Aorta (tissue), 5 donors: ENCODE measurements around the gene PPARGC1A. TPM values are rescaled to one million over a fixed set of nuclear protein-coding genes. Genes with fewer than 3 reads are reported as not detected.

Experiments used
- ATAC-seq: fragments of 200-7000 bp; cut with Tn5 transposase; one replicate; pipeline ENCODE4 v1.9.1; 2022; ENCODE audit warnings: moderate library complexity; ENCODE audit not compliant: low FRiP score
- DNase-seq, 2 donors: peaks; one replicate each; pipeline ENCODE4 v3.0.0-alpha.2; 2020
- H3K27ac ChIP-seq, 2 donors: one replicate each; pipeline ENCODE4 v1.5.1; 2013; ENCODE audit warnings: low read length in 2 of 2, mild to moderate bottlenecking in 2 of 2, moderate library complexity in 2 of 2, control low read depth in 1 of 2, inconsistent platforms in 1 of 2, low read depth in 1 of 2
- H3K27me3 ChIP-seq, 2 donors: one replicate each; pipeline ENCODE4 v1.6.1; 2013; ENCODE audit warnings: control low read depth in 1 of 2, low read length in 1 of 2, mild to moderate bottlenecking in 1 of 2, moderate library complexity in 1 of 2; ENCODE audit not compliant: insufficient read depth in 2 of 2, control insufficient read depth in 1 of 2
- H3K36me3 ChIP-seq, 2 donors: one replicate each; pipeline ENCODE4 v1.6.1; 2013; ENCODE audit warnings: control low read depth in 1 of 2, low read length in 1 of 2, mild to moderate bottlenecking in 1 of 2; ENCODE audit not compliant: insufficient read depth in 2 of 2, control insufficient read depth in 1 of 2
- H3K4me1 ChIP-seq, 2 donors: one replicate each; pipeline ENCODE4 v1.6.1; 2013; ENCODE audit warnings: low read length in 2 of 2, control low read depth in 1 of 2, mild to moderate bottlenecking in 1 of 2, moderate library complexity in 1 of 2; ENCODE audit not compliant: insufficient read depth in 2 of 2, control insufficient read depth in 1 of 2
- H3K4me3 ChIP-seq, 2 donors: one replicate each; pipeline ENCODE4 v1.5.1; 2013; ENCODE audit warnings: low read length in 2 of 2, control low read depth in 1 of 2, mild to moderate bottlenecking in 1 of 2
- H3K9me3 ChIP-seq: one replicate; pipeline ENCODE4 v1.6.1; 2013; ENCODE audit warnings: mild to moderate bottlenecking, low read length; ENCODE audit not compliant: control insufficient read depth
- WGBS, 2 donors: extraction: QIAGEN DNeasy Blood & Tissue Kit; methylation state at CpG; one replicate each; pipeline ENCODE4 v1.1.7; 2013; 5-methylcytosine and 5-hydroxymethylcytosine counted together
- intact Hi-C, 2 donors: fragments of 100-400 bp; cut with DNase I; formaldehyde crosslinking; loops; one replicate each; pipeline versions ENCODE4 v1.14.2 to v1.15.0; 2022
- polyA plus RNA-seq, 2 donors: library from polyadenylated mRNA; stranded (reverse); fragments of 200-250 nt; gene quantifications; one replicate each; pipeline ENCODE4 v1.2.3, GENCODE V29; 2013
- total RNA-seq, 2 donors: library from RNA; stranded (reverse); fragmentation: NEBNext Ultra II Directional; extraction: Animal tissue kit (Norgen Biotek cat#: 25700); gene quantifications; one replicate each; pipeline ENCODE4 v1.2.1, GENCODE V29; 2021
- donor health status: healthy with polysubstance abuse.
- donor health status: Bipolar disorder and iron deficiency.
- donor health status: DM: no; HTN: no; CAD: no.
- donor health status: DM: no; HTN: no; CAD: no.
- donor health status: DM: yes; HTN: yes; CAD: no.

PPARGC1A gene
- total and polyA plus RNA-seq, 4 donors = 0.67 to 3.8 (median 1.9) TPM

GRCh38 chr4:23930750-23931488, 41.1 kb upstream of the PPARGC1A start:
- intact Hi-C loops = no loop called here
- H3K4me3 ChIP-seq = no peak overlapping the region
- peak; percentile 67 for ATAC-seq
- peaks cover 1% of the 10 kb centered on the region for H3K9me3 ChIP-seq
- DNase-seq = peak; percentile 74 to 78
- no peak overlapping the region for H3K27ac ChIP-seq
- no peaks in the 10 kb centered on the region for H3K4me1 ChIP-seq
- 6% methylated on average over 10 of the region's 10 CpGs for WGBS, 2 donors
- H3K27me3 ChIP-seq = peaks cover 0 to 2% of the 10 kb centered on the region in 2 donors
- H3K36me3 ChIP-seq = no peaks in the 10 kb centered on the region

GRCh38 chr4:23929248-23929647, 39.4 kb upstream of the PPARGC1A start:
- no peak for ATAC-seq
- WGBS, 2 donors = 70 to 80% methylated on average over 3 of the region's 3 CpGs
- intact Hi-C loops = no loop called here

GRCh38 chr4:23924556-23924955, 34.7 kb upstream of the PPARGC1A start:
- ATAC-seq = no peak
- Histone ChIP-seq H3K4me3 (no peak overlapping the region), H3K27ac (no peak overlapping the region), H3K27me3 (peaks cover 0 to 2% of the 10 kb centered on the region in 2 donors), H3K36me3 (no peaks in the 10 kb centered on the region), H3K4me1 (no peaks in the 10 kb centered on the region), H3K9me3 (no peaks in the 10 kb centered on the region)
- 95 to 98% methylated on average over 4 of the region's 4 CpGs for WGBS, 2 donors
- no peak for DNase-seq
- intact Hi-C loops = no loop called here

More at GRCh38 chr4:23929248-23929647, 39.4 kb upstream of the PPARGC1A start:
- no peak overlapping the region for H3K4me3 ChIP-seq
- no peak overlapping the region for H3K27ac ChIP-seq
- H3K36me3 ChIP-seq = no peaks in the 10 kb centered on the region
- DNase-seq = no peak
- H3K9me3 ChIP-seq = peaks cover 1% of the 10 kb centered on the region
- no peaks in the 10 kb centered on the region for H3K4me1 ChIP-seq
- peaks cover 0 to 2% of the 10 kb centered on the region in 2 donors for H3K27me3 ChIP-seq

GRCh38 chr4:23923840-23924239, 34.0 kb upstream of the PPARGC1A start:
- Histone ChIP-seq H3K9me3 (no peaks in the 10 kb centered on the region), H3K4me3 (no peak overlapping the region), H3K4me1 (no peaks in the 10 kb centered on the region), H3K27me3 (peaks cover 0 to 2% of the 10 kb centered on the region in 2 donors), H3K36me3 (no peaks in the 10 kb centered on the region), H3K27ac (no peak overlapping the region)
- DNase-seq = no peak
- intact Hi-C loops = no loop called here
- no peak for ATAC-seq

GRCh38 chr4:23923141-23923540, 33.3 kb upstream of the PPARGC1A start:
- ATAC-seq = no peak
- Histone ChIP-seq H3K4me3 (no peak overlapping the region), H3K27ac (no peak overlapping the region), H3K9me3 (no peaks in the 10 kb centered on the region), H3K27me3 (peaks cover 0 to 2% of the 10 kb centered on the region in 2 donors), H3K4me1 (no peaks in the 10 kb centered on the region), H3K36me3 (no peaks in the 10 kb centered on the region)
- WGBS, 2 donors = 70 to 72% methylated on average over 3 of the region's 3 CpGs
- intact Hi-C loops = no loop called here
- no peak for DNase-seq

- no peak overlapping the region for H3K27ac ChIP-seq
- WGBS, 2 donors = 85 to 87% methylated on average over 8 of the region's 8 CpGs
- peaks cover 0 to 2% of the 10 kb centered on the region in 2 donors for H3K27me3 ChIP-seq
- intact Hi-C loops = no loop called here
- no peaks in the 10 kb centered on the region for H3K36me3 ChIP-seq
- ATAC-seq (no peak), DNase-seq (no peak)
- no peaks in the 10 kb centered on the region for H3K4me1 ChIP-seq
- H3K4me3 ChIP-seq = no peak overlapping the region
- H3K9me3 ChIP-seq = no peaks in the 10 kb centered on the region
These were observed 32.8 kb upstream of the PPARGC1A start for GRCh38 chr4:23922541-23923111.

GRCh38 chr4:23922013-23922412, 32.2 kb upstream of the PPARGC1A start:
- Histone ChIP-seq H3K9me3 (no peaks in the 10 kb centered on the region), H3K27me3 (no peaks in the 10 kb centered on the region), H3K27ac (no peak overlapping the region), H3K4me1 (no peaks in the 10 kb centered on the region), H3K4me3 (no peak overlapping the region), H3K36me3 (no peaks in the 10 kb centered on the region)
- intact Hi-C loops = no loop called here
- WGBS, 2 donors = 96 to 100% methylated on average over 2 of the region's 2 CpGs
- ATAC-seq (no peak), DNase-seq (no peak)

- ATAC-seq = no peak
- H3K36me3 ChIP-seq = no peaks in the 10 kb centered on the region
- no peak for DNase-seq
- 81 to 84% methylated on average over 6 of the region's 6 CpGs for WGBS, 2 donors
- H3K27ac ChIP-seq = no peak overlapping the region
- intact Hi-C loops = no loop called here
- H3K4me3 ChIP-seq = no peak overlapping the region
- no peaks in the 10 kb centered on the region for H3K27me3 ChIP-seq
- no peaks in the 10 kb centered on the region for H3K9me3 ChIP-seq
- H3K4me1 ChIP-seq = no peaks in the 10 kb centered on the region
These were observed 31.6 kb upstream of the PPARGC1A start for GRCh38 chr4:23921447-23921845.
